HEK293 (cell line): ENCODE results near the gene FZR1.
"Not testable (repeated sequence)": the region's sequence is repeated elsewhere in the genome, so short reads cannot be mapped to it uniquely, and the experiment has no call there.

Source experiments
- CTCF ChIA-PET: fragments of 350-600 bp; formaldehyde crosslinking; extraction: SDS; loops from one replicate; lab custom pipeline; 2021; ENCODE audit warnings: antibody characterized with exemption; lab: Yijun Ruan, JAX
- POLR2A ChIA-PET: fragments of 300-600 bp; formaldehyde crosslinking; extraction: SDS; loops from one replicate; lab custom pipeline; 2020; ENCODE audit warnings: antibody characterized with exemption, inconsistent platforms; lab: Yijun Ruan, JAX
- H3K27ac ChIP-seq: fragments of 200-500 bp; sonication (Bioruptor generic); 2 replicates; pipeline ENCODE4 v1.5.1; 2014; ENCODE audit warnings: low read depth, low read length, control low read depth, inconsistent platforms; ENCODE audit errors: extremely low read depth
- H3K36me3 ChIP-seq, 2 experiments: fragments of 200-500 bp in 1 of 2; sonication (Bioruptor generic) in 1 of 2; 1 replicate in 1 of 2; 2 replicates in 1 of 2; pipeline ENCODE4 v1.5.1; 2014 to 2017; ENCODE audit warnings: inconsistent platforms in 2 of 2, low read length in 2 of 2; ENCODE audit not compliant: control insufficient read depth in 2 of 2, insufficient read depth in 1 of 2
- H3K4me1 ChIP-seq: fragments of 200-500 bp; sonication (Bioruptor generic); 2 replicates; pipeline ENCODE4 v1.5.1; 2014; ENCODE audit warnings: mild to moderate bottlenecking, low read length, inconsistent platforms; ENCODE audit not compliant: control insufficient read depth, insufficient read depth
- H3K4me3 ChIP-seq: 2 replicates; pipeline ENCODE4 v1.5.1; 2011; ENCODE audit warnings: low read depth, mild to moderate bottlenecking, control low read depth, low read length, moderate library complexity
- H3K9me3 ChIP-seq: fragments of 200-500 bp; sonication (Bioruptor generic); 2 replicates; pipeline ENCODE4 v1.5.1; 2014; ENCODE audit warnings: low read depth, low read length, inconsistent platforms; ENCODE audit not compliant: control insufficient read depth, insufficient read depth
- CTCF ChIP-seq: fragments of 450-650 bp; formaldehyde crosslinking; IDR thresholded peaks from 2 replicates; pipeline ENCODE4 v1.5.1; 2016; ENCODE audit warnings: missing biosample characterization, missing genetic modification characterization
- EGR2 ChIP-seq: fragments of 450-650 bp; formaldehyde crosslinking; IDR thresholded peaks from 2 replicates; pipeline ENCODE4 v1.5.1; 2016; ENCODE audit warnings: low read depth, missing biosample characterization, missing genetic modification characterization
- GLIS1 ChIP-seq: fragments of 450-650 bp; formaldehyde crosslinking; IDR thresholded peaks from 2 replicates; pipeline ENCODE4 v1.5.1; 2016; ENCODE audit warnings: missing biosample characterization, missing genetic modification characterization
- GLIS2 ChIP-seq: fragments of 450-650 bp; formaldehyde crosslinking; IDR thresholded peaks from 2 replicates; pipeline ENCODE4 v1.5.1; 2016; ENCODE audit warnings: missing biosample characterization, missing genetic modification characterization
- KLF10 ChIP-seq: fragments of 450-650 bp; IDR thresholded peaks from 2 replicates; pipeline ENCODE4 v1.5.1; 2018; ENCODE audit warnings: missing biosample characterization, mild to moderate bottlenecking, missing genetic modification characterization
- PRDM2 ChIP-seq: fragments of 450-650 bp; formaldehyde crosslinking; IDR thresholded peaks from 2 replicates; pipeline ENCODE4 v1.5.1; 2016; ENCODE audit warnings: missing biosample characterization, missing genetic modification characterization, borderline replicate concordance
- REPIN1 ChIP-seq: fragments of 450-650 bp; formaldehyde crosslinking; IDR thresholded peaks from 2 replicates; pipeline ENCODE4 v1.5.1; 2017; ENCODE audit warnings: missing biosample characterization, missing genetic modification characterization, low read depth
- SP7 ChIP-seq: fragments of 450-650 bp; formaldehyde crosslinking; IDR thresholded peaks from 2 replicates; pipeline ENCODE4 v1.5.1; 2016; ENCODE audit warnings: missing biosample characterization, missing genetic modification characterization
- TRIM28 ChIP-seq: IDR thresholded peaks from 2 replicates; pipeline ENCODE4 v1.6.1; 2011; ENCODE audit warnings: low read length, control low read depth, borderline replicate concordance
- ZBTB8A ChIP-seq: fragments of 450-650 bp; formaldehyde crosslinking; IDR thresholded peaks from 2 replicates; pipeline ENCODE4 v1.5.1; 2016; ENCODE audit warnings: missing biosample characterization, missing genetic modification characterization
- ZFP3 ChIP-seq: fragments of 450-650 bp; formaldehyde crosslinking; IDR thresholded peaks from 2 replicates; pipeline ENCODE4 v1.5.1; 2016; ENCODE audit warnings: low read depth, missing biosample characterization, missing genetic modification characterization
- ZIC2 ChIP-seq: fragments of 450-650 bp; formaldehyde crosslinking; IDR thresholded peaks from 2 replicates; pipeline ENCODE4 v1.5.1; 2016; ENCODE audit warnings: missing biosample characterization, missing genetic modification characterization
- ZNF114 ChIP-seq: fragments of 450-650 bp; formaldehyde crosslinking; IDR thresholded peaks from 2 replicates; pipeline ENCODE4 v1.5.0; 2017; ENCODE audit warnings: missing biosample characterization, missing genetic modification characterization
- ZNF121 ChIP-seq: fragments of 450-650 bp; formaldehyde crosslinking; IDR thresholded peaks from 2 replicates; pipeline ENCODE4 v1.5.1; 2016; ENCODE audit warnings: missing biosample characterization, missing genetic modification characterization
- ZNF140 ChIP-seq: fragments of 450-650 bp; formaldehyde crosslinking; IDR thresholded peaks from 2 replicates; pipeline ENCODE4 v1.5.1; 2016; ENCODE audit warnings: missing biosample characterization, missing genetic modification characterization
- ZNF146 ChIP-seq: fragments of 450-650 bp; formaldehyde crosslinking; IDR thresholded peaks from 2 replicates; pipeline ENCODE4 v1.5.1; 2016; ENCODE audit warnings: missing biosample characterization, missing genetic modification characterization
- ZNF202 ChIP-seq: fragments of 450-650 bp; formaldehyde crosslinking; IDR thresholded peaks from 2 replicates; pipeline ENCODE4 v1.5.1; 2016; ENCODE audit warnings: missing biosample characterization, missing genetic modification characterization, borderline replicate concordance
- ZNF24 ChIP-seq: fragments of 450-650 bp; formaldehyde crosslinking; IDR thresholded peaks from 2 replicates; pipeline ENCODE4 v1.5.1; 2016; ENCODE audit warnings: missing biosample characterization, missing genetic modification characterization
- ZNF423 ChIP-seq: fragments of 450-650 bp; formaldehyde crosslinking; IDR thresholded peaks from 2 replicates; pipeline ENCODE4 v1.5.1; 2016; ENCODE audit warnings: missing biosample characterization, missing genetic modification characterization
- ZNF513 ChIP-seq: fragments of 450-650 bp; IDR thresholded peaks from 2 replicates; pipeline ENCODE4 v1.5.1; 2018; ENCODE audit warnings: missing biosample characterization, missing genetic modification characterization
- ZNF548 ChIP-seq: fragments of 450-650 bp; formaldehyde crosslinking; IDR thresholded peaks from 2 replicates; pipeline ENCODE4 v1.5.1; 2016; ENCODE audit warnings: missing biosample characterization, missing genetic modification characterization
- ZNF664 ChIP-seq: fragments of 450-650 bp; formaldehyde crosslinking; IDR thresholded peaks from 2 replicates; pipeline ENCODE4 v1.5.1; 2016; ENCODE audit warnings: missing biosample characterization, missing genetic modification characterization
- ZNF701 ChIP-seq: fragments of 450-650 bp; formaldehyde crosslinking; IDR thresholded peaks from 2 replicates; pipeline ENCODE4 v1.5.1; 2016; ENCODE audit warnings: missing biosample characterization, missing genetic modification characterization
- ZNF791 ChIP-seq: fragments of 450-650 bp; formaldehyde crosslinking; IDR thresholded peaks from 2 replicates; pipeline ENCODE4 v1.5.1; 2016; ENCODE audit warnings: missing biosample characterization, missing genetic modification characterization
- ZSCAN16 ChIP-seq: fragments of 450-650 bp; formaldehyde crosslinking; IDR thresholded peaks from 2 replicates; pipeline ENCODE4 v1.5.1; 2016; ENCODE audit warnings: missing biosample characterization, missing genetic modification characterization

FZR1 gene

GRCh38 chr19:3584036-3584802 is 78.1 kb downstream of the FZR1 start:
- not testable (repeated sequence) for H3K9me3 ChIP-seq, H3K4me3 ChIP-seq, H3K4me1 ChIP-seq, H3K36me3 ChIP-seq, H3K27ac ChIP-seq
- POLR2A ChIA-PET: interaction anchor here (2.2 kb wide), 1 partner anchor 10 kb away, joined by 13 read pairs; no protein-coding TSS in a partner anchor
- peak; percentile 65; the same call in 1 of the 2 replicates for TF ChIP-seq ZNF121
- CTCF ChIA-PET: interaction anchor here (0.5 to 1.8 kb wide), 5 partner anchors 8 to 39 kb away, joined by 3 to 5 read pairs (median 3); no protein-coding TSS in a partner anchor

- H3K9me3 ChIP-seq: no peaks in the 10 kb centered on the region
- no peak within 1 kb of the TSS for H3K4me3 ChIP-seq
- H3K36me3 ChIP-seq: no peaks in the 10 kb centered on the region
- POLR2A ChIA-PET: interaction anchor here (2.2 kb wide), 1 partner anchor 12 kb away, joined by 13 read pairs; no protein-coding TSS in a partner anchor
- H3K27ac ChIP-seq: no peak within 1 kb of the TSS
- CTCF ChIA-PET: interaction anchor here (0.7 to 1.8 kb wide), 7 partner anchors 10 to 200 kb away, joined by 3 to 6 read pairs (median 3); no protein-coding TSS in a partner anchor
- no peaks in the 10 kb centered on the region for H3K4me1 ChIP-seq
- TF ChIP-seq SP7 (tag by site-specific recombination): no peak
- TF ChIP-seq ZNF202 (tag by site-specific recombination): no peak
- no peak for TF ChIP-seq ZNF114
- TF ChIP-seq ZFP3: no peak
- peak; percentile 70 for TF ChIP-seq GLIS1 (tag by site-specific recombination)
- TF ChIP-seq ZNF791: no peak
- TF ChIP-seq ZNF701 (tag by site-specific recombination): no peak
- no peak for TF ChIP-seq ZNF140 (tag by site-specific recombination)
- no peak for TF ChIP-seq TRIM28
- no peak for TF ChIP-seq ZNF513 (tag by site-specific recombination)
- 0 out of 2 replicates have a peak, but pooled peaks have one; percentile 17 for TF ChIP-seq GLIS2 (tag by site-specific recombination)
- no peak for TF ChIP-seq ZSCAN16
- TF ChIP-seq ZNF423 (tag by site-specific recombination): 0 out of 2 replicates have a peak, but pooled peaks have one; percentile 32
- peak; percentile 20; the same call in 1 of the 2 replicates for TF ChIP-seq ZIC2 (tag by site-specific recombination)
- no peak for TF ChIP-seq ZBTB8A (tag by site-specific recombination)
- TF ChIP-seq KLF10 (tag by site-specific recombination): no peak
- TF ChIP-seq ZNF548 (tag by site-specific recombination): no peak
- no peak for TF ChIP-seq CTCF
- TF ChIP-seq EGR2 (tag by site-specific recombination): no peak
- no peak for TF ChIP-seq PRDM2
- TF ChIP-seq ZNF24 (tag by site-specific recombination): no peak
- no peak for TF ChIP-seq ZNF664 (tag by site-specific recombination)
- TF ChIP-seq ZNF146 (tag by site-specific recombination): no peak
- TF ChIP-seq REPIN1 (tag by site-specific recombination): no peak
These were observed 79.4 kb downstream of the FZR1 start, which contains the start of gene GIPC3 for GRCh38 chr19:3585301-3586126. GIPC3 (plus strand) TSS chr19:3585478; CDS start chr19:3585598, 120 bp downstream.
